CD4-positive, alpha-beta T cell treated with Interleukin-2 at 100 ng/mL for 4 hours (primary cell): Measurements from ENCODE around the gene HACL1.
A peak's percentile ranks its signal among the peaks of the same experiment; 100 is the strongest.

Experiments used
- DNase-seq: peaks from one replicate; pipeline ENCODE4 v3.0.0-alpha.2; 2020; ENCODE audit warnings: low spot score

Gene HACL1

DNA sequence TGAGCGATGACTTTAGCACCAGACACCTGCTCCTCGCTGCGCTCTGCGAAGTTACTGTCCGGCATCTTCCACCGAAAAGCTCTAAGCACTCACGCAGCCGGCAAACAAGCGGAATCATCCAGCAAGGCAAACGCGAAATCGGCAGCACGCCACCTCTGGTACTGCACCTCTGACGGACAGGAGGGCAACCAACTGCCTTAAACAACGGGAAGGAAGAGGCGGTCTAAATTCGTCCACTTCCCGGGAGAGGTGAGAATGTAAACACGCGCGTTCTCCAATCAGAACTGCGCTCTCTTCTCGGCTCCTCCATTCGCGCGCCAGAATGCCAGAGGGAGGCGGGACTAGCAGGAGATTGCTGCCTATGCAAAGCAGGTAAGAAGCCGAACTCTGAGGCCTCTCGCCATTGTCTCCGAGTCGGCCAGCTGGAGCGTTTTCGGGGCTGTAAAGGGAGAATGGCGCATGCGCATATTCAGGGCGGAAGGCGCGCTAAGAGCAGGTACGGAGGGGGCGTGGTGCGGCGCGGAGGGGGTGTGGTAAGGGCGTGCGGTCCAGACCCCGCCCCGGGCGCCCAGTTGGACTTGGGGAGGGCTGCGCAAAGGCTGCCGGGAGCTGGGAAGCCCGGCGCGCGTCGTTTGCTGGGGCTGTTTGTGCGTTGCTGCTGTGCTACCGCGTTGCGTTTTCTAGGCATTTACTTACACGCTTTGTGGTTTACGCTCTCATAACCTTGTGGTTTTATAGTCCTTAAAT, at the start of gene HACL1, which contains the start of gene BTD:
Gene HACL1, minus strand, starts transcription at position 171 of the 747 bp plus-strand sequence. Its CDS starts 106 bp downstream, at position 65.
Gene BTD, plus strand, starts transcription at position 347 of the 747 bp plus-strand sequence. CDS start 33,695 bp downstream, outside the sequence.
- peak; percentile 99 for DNase-seq

DNA sequence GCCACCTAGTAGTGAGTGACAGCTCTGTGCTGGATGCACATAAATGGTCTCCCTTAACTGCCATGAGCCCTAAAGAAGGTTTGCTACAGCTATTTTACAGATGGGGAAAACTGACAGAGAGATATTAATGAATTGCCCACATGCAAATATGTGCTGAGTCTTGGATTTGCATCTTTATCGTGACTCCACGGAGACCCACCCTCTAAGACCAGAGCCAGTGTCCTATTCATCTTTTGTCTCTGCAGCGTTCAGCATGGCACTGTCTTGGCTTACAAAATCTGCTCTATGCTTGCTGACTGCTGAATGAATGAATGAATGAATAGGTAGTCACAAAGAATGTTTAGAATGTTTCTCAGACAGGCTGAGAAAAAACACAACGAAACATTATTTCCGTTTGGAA, 48.5 kb upstream of the HACL1 start:
- DNase-seq: no peak

DNA sequence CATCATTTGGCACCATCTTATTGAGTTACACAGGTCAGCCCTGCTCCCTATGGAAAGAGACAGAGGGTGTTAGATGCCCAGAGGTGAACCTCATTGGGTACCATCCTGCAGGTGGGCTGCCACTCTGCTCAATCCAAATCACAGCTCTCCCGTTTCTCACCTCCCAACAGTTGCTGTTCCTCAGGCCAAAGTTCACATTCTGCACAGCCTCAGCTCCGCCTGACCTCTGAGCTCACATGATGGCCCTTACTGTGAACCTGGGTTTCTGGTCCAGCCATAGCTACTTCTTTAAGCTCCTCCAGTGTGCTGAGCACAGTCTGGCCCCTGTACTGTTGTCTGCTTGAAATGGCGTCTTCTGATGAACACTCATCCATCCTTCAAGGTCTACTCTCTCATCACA, 48.0 kb upstream of the HACL1 start:
- no peak for DNase-seq

DNA sequence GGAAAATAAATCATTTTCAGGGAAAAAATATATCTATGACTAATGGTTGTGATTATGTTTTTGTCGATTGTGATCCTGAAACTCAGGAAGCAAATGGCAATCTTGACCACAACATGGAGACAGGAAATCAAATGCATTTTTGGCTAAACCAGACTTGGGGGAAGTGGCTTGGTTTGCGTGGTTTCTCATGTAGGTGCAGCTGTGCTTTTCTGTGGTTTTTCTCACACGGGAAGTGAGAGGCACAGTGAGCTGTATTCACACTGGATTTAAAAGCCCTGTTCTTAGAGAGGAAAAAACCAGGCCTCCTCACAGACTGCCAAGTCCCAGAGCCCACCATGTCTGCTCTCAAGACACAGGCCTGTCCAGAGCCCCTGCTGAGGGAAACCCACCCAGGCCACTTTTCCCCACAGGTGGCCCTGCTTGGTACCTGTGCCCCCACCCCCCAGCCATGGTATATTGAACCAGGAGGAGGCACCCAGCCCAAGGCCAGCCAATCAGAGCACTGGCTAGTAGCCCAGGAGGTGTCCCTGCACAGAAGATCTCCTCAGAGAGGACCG, 46.3 kb upstream of the HACL1 start:
- DNase-seq: peak; percentile 79

DNA sequence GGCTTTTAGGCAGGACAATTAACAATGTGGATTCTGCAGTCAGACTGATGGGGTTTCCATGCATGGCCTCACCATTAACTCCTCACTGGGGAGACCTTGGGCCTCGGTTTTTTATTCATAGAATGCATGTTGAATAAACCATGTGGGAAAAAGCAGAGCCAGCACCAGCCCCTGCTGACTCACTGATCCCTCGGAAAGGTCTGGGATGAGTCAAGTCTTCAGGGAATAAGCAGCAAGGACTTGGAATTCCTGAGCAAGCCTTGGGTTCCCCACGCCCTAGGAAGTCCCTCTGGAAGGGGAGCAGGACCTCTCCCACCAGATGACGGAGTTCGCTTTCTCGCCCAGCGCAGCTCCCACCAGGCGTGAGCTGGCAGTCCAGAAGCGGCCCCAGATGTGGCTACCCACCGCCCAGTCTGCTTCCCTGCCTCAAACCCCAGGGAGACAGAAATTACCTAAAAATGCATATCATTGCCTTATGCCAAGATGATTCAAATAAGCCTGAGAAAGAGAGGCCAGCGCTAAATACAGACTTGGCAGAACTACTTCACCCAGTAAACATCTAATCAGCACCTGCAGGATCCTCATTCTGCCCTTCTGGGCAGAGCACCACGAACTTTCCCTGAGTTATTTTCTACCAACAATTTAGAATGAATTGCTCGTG, 45.6 kb upstream of the HACL1 start:
- no peak for DNase-seq

DNA sequence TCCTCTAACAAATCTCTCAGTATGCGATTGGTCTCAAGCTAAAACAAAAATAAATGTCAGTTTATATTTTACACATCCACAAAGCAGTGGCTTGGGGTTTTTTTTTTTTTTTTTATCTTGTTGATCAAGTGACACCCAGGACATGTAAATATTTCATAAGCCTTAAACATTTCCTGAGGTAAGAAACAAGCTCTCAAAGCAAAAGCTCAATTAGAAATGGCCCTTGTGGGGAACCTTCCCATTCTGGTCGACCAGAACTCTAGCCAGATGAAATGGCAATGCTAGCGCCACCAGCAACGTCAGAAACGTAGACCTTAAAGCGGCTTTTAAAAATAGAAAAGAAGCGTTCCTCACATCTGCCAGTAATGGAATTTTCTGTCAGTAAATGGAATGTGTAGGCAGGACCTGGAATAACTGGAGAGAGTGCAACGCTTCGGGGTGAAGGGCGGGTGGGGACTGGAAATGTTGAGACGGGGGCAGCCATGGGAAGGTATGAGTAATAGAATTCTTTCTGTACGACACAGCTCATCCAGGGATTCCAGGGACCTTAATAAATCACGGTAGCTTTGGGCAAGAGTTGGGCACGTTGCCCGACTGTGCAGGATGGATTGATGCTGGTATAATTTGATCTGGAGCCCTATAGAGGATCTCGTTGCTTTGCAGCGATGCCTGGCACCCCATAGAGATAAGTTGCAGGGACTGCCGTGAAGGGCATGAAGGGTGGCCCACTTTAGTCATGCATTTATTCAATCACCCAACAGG, 44.6 kb upstream of the HACL1 start:
- DNase-seq: no peak

DNA sequence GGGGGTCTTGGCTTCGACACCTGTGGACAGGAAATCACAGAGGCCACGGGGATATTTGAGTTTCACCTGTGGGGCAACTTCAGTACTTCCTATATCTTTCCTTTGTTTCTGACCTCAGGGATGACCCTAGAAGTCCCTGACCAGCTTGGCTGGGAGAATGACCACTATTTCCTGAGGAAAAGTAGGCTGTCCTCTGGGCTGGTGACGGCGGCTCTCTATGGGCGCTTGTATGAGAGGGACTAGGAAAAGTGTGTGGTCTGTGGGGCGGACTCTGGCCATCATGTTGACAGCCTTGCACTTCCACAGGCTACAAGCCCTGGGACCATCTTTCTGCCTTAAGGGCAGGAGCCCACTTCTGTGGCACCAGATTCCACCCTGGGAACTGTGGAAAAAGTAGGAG, 43.9 kb upstream of the HACL1 start:
- DNase-seq: no peak

DNA sequence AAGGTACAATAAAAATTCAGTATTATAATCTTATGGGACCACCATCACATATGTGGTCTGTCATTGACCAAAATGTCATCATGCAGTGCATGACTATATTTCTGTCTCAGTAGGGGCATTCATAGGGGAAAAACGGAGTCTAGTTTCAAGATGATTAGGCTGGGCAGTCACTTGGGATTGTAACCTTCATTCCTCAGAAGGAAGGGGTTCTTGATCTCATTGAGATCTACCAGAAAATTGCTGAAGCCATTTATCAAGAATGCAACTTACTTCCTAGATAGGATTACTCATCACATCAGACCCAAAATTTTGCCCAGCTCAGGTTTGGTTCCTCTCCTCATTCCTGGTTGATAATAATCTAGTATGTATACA, 37.5 kb upstream of the HACL1 start:
- DNase-seq: no peak

DNA sequence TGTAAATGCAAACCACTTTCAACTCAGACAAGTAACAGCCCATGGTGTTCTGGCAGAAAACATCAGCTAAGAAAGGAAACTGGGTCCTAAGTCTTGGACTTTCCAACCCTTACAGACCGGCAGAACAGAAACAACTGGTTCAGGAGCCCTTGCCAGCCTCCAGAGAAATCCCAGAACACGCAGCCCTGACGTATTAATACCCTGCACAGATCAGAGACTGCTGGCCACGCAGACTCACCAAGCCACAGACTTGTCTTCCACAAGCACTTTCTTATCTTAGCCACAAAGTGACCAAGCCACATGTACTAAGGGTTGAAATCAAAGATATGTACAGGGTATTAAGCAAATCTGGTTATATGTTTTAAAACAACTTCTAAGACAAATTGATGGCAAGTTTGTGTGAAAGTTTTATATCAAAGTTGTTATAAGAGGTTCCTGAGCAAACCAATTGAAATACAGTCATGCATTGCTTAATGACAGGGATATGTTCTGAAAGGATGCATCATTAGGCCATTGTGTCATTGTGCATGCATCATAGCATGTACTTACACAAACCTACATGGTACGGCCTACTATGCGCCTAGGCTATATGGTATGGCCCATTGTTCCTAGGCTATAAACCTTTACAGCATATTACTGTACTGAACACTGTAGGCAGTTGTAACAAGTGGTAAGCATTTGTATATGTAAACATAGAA, 37.0 kb upstream of the HACL1 start:
- DNase-seq: no peak

DNA sequence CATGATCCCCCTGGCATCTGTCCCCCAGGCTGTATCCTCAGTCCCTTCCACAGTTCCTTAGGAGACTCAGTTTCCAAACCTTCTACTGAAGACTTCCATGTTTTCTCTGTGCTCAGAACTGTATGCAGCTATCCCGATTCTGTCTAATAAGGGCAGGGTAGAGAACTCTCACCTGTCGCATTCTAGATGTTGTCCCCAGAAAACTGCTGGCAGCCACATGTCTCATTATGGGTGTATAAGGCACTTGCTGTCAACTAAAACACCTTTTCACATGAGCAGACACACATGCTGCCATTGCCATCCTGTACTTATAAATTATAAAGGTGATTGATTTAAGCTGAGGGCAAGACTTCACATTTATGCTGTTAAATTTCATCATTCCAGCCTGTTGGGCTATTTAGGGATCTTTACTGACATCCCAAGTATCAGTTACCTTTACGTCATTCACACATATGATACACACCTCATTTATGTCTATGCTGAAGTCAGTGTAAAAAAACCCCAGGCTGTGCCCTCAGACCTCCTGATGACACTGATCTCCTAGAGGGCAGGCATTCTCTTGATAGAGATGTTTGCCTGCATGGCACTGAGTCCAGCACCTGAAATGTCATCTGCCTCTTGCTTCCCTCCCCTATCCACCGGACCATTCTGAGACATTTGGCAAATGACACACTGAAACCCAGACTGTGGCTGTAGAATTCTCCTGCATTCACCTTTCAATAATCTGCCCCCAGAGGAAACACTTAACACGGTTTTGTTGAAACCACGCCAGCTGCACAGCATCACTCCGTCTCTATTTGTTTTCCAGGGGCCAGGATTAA, 36.0 kb upstream of the HACL1 start:
- no peak for DNase-seq

DNA sequence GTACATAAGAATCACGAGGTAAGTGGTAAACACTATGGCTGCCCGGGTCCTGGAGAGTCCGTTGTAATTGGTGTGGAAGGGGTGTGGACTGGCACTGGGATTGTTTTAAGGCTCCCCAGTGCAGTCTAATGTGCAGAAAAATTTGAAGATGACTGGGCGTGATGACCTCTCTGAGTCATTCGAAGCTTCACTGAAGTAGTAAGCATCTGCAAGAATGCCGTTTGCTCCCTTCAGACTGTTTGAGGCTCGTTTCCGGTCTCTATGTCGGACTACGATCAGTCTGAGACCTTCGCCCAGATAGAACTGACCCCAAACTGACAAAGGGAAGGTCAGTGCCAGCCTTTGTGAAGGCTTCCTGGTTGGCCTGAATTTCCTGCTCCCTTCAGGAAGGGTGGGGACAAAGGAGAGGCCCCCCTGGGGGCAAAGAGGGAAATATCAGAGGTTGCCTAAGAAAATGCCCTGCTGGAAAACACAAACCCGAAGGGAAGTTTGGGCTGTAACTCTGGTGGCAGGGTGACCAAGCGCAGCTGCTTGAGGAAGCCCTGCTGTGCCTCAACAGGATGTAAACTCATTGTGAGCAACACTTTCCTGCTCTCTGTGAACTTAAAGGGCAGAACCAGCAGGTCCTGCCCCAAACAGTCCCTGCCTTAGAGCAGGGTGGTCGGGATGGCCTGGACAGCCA, 34.8 kb upstream of the HACL1 start:
- peak; percentile 35 for DNase-seq

DNA sequence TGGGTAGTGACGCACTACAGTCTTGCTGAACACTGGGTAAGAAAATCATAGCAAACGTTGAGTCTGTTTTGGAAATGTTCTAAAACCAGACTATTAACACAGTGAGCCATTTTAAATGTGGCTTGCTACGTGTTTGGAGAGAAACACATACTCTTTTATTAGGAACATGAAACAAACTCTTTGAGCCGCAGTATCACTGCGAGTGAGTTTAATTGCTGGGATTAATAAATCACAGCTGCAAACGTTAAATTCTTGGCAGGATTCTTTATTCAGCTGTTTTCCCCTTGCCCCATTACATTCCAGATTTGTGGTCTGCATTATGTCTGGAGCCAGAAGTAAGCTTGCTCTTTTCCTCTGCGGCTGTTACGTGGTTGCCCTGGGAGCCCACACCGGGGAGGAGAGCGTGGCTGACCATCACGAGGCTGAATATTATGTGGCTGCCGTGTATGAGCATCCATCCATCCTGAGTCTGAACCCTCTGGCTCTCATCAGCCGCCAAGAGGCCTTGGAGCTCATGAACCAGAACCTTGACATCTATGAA, 33.8 kb upstream of the HACL1 start:
- DNase-seq: no peak

DNA sequence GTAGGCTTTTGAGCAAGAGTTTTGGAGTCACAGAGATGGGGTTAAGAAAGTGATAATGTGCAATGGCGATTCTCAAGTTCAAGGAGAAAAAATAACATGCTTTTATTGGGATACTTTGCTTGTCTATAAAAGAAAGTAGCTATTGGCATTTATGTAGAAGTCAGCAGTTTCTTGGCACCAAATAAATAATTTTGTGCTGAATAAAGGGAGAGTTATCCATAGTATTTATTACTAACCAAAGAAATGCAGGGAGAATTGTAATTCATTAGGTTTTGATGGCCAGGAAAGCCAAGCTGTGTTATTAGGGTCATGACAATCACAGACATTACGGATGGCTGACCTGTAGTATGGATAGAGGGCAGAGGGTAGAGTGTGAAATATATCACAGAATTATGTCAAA, 33.3 kb upstream of the HACL1 start:
- no peak for DNase-seq

DNA sequence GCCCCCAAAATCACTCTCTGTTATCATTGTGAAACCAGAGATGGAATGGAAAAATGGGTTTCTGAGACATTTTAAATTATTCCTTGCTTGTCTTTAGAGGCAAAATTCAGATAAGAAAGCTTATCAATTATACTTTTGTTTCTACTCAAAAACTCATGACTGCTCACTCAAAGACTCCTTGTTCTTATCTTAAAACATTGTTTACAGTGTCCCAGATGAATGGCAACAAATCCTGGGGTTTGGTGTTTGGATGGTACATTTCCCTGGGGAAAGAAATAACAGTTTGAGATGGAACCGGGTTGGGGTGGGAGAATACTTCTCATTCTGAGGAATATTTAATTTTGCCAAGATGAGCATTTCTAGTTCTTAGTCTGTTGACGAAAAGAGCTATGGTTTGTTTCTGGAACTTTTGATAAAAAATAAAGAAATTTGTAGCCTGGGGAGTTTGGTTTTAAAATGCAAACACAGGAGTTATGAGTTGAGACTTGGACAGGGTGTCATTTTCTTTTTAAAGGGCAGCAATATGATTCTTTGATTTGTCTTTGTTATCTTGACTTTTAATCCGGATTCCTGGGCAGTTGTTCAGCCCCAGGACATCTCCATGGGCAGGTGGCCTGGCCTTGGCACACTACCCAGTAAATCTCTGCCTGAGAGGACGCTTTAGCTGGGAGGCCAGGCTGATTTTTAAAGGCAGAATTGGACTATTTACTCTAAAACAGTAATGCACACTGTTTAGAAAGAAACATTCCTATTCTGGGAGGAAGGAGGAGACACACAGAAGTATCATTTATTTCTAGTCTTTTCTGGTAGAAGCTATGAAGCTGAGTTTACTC, 32.6 kb upstream of the HACL1 start:
- DNase-seq: no peak

DNA sequence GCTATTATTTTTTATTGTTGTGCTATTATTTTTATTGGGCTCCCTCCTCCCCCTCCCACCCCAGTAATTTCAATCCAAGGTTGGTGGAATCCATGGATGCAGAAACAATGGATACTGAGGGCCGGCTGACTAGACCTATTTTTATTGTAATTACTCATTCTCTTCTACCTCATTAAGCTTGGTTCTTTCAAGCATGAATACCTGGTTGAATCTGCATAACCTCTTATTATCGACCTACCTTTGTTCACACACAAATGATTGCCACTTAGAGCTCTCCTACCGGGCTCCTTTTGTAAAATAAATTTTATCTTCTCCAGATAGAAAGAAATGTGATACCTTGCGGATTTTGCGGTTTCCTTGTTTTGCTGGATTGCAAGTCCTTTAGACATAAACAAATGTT, 31.8 kb upstream of the HACL1 start:
- no peak for DNase-seq

DNA sequence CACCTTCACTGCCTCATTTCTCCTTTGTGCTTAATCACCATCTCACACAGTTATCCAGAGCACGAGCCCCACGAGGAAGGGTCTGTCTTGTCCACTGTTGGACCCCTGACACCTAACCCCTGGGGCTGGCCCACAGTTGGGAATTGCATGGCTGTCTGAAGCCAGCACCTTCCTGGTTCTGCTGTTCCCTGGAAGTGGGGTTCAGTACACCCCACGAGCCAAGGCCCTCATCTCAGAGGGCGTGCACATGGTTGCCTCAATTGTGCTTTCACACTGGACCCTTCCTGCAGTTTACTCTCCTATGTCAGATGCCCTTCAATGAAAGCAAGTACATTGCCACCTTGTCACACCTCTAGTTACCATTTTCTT, 30.8 kb upstream of the HACL1 start:
- no peak for DNase-seq

DNA sequence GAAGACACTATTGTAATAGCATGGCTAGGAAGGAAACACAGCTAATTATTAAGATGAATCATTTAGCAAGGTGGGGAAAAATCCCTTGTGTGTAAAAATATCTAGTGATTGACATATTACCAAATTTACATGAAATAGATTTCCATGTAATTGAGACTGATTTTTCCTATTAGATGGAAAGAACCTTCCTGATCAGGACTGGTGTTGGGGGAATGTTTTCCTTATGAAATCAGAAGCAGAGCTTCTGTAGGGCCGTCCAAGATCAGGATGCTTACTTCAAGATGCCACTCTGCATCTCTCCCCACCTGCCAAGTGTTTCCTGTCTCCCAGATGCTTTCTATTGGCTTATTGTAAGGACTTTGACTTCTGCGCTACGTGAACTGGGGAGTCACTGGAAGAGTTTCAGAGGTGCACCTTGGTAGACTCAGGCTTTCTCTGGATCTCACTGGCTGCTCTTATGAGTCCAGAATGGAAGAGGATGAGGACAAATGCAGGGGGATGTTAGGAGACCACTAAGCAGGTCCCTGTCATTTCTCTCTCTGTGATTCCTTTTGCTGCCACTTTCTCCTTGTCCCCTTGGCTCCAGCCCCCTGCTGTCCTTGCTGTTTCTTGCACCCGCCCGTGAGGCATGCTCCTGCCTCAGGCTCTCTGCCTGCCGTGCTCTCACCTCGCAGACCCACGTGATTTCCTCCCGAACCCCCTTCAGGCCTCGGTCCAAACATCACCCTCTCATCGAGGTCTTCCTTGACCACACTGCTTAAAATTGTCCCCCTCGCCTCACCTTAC, 30.2 kb upstream of the HACL1 start:
- DNase-seq: no peak

DNA sequence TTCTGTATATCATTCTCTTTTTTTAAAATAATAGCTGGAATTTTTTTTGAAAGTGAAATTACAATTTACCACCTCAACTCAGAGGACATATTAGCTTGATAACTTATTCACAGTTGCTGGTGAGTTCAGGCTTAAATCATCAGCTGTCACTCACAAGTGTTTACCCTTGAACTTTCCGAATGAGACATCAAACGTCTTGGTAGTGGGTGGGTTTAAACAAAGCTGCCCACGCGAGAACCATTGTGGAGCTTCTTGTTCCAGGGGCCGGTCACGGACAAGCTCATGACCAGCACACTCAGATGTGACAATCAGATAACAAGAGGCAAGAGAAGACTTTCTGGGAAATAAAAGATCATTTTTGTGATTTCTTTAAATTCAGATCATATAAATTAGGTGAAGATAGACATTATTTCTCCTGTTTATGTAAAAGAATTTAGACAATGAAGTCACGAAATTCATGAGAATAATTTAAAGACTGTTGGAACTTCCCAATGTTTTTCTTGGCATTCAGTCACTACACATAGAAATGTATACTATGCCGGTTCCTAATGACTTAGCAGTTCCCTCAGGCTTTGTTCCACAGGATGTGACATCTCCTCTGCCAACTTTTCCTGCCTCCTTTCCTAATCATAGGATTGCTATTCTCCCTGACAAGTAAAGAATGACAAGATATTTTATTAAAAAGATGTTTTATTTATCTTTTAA, 29.4 kb upstream of the HACL1 start:
- DNase-seq: peak; percentile 13
